Heart left ventricle (tissue), 13 donors: Measurements from ENCODE around the gene CER1.

Experiments used
- CTCF ChIP-seq, 12 donors: fragments of 200-600 bp; sonication (generic) in 4 of 12; IDR thresholded peaks; one replicate each; pipeline versions ENCODE4 v1.5.0 to v1.8.0; 2018 to 2022; ENCODE audit warnings: antibody characterized with exemption in 12 of 12, mild to moderate bottlenecking in 5 of 12
- POLR2A ChIP-seq, 2 donors: fragments of 450-650 bp; IDR thresholded peaks; one replicate each; pipeline ENCODE4 v1.6.1; 2017; ENCODE audit warnings: antibody characterized with exemption in 2 of 2, mild to moderate bottlenecking in 2 of 2, moderate library complexity in 2 of 2
- donor health status: ischemic (EF 13 %, LVEDD 7.1; RV severe dilation, severe dysfunction).
- donor health status: DM: no; HTN: yes; CAD: no.
- donor health status: DM: no; HTN: no; CAD: no.
- donor health status: ischemic (EF 25% LVEDD 6.9; RV normal size, moderate dysfunction).
- donor health status: ischemic (EF 25% LVEDD 5.7; RV mildly dilated, moderate dysfunction).
- donor health status: ischemic (EF 35%, LVEDD 5.7; RV mildly dilated, moderate dysfunction).
- donor health status: nonischemic (EF 11% LVEDD 7.7; RV severe dilation, severe dysfunction).
- donor health status: DM: yes; HTN: yes; CAD: no.
- donor health status: PGD.
- donor health status: ischemic (EF 29% LVEDD 5.4; RV normal size, mild dysfunction).
- donor health status: nonischemic (EF 23%, LVEDD 6.1; RV moderate dilation, normal function).

- TF ChIP-seq CTCF (IDR thresholded peaks at IDR 0.05) (no peak), POLR2A (IDR thresholded peaks at IDR 0.05) (no peak)
Measured at GRCh38 chr9:14749741-14750211, 27.2 kb upstream of the CER1 start.
